ENCODE measurements around the gene UNC119. TPM values are rescaled to one million over a fixed set of nuclear protein-coding genes. Genes with fewer than 3 reads are reported as not detected.

Gene UNC119
- total and polyA plus RNA-seq, 2 experiments from 2014 or later = 39.0 to 78.4 TPM

GRCh38 chr17:28547096-28547622 lies 5.3 kb downstream of the UNC119 start:
- no peak for ATAC-seq
- H3K27me3 ChIP-seq (ENCODE audit: insufficient read depth) = no peaks in the 10 kb centered on the region
- DNase-seq (ENCODE audit: low spot score) = no peak
- peaks cover 17% of the 10 kb centered on the region for H3K4me1 ChIP-seq (ENCODE audit: insufficient read depth)
- Mint-ChIP-seq H3K36me3 (ENCODE audit: low read depth) (no peaks in the 10 kb centered on the region; the same call in 2 of the 3 replicates), H3K27me3 (ENCODE audit: insufficient read depth, low read depth, poor library complexity) (peaks cover 17% of the 10 kb centered on the region), H3K4me1 (peaks cover 31% of the 10 kb centered on the region), H3K27ac (no peak overlapping the region), H3K4me3 (no peak overlapping the region), H3K9me3 (no peaks in the 10 kb centered on the region)
- TF ChIP-seq EZH2 (IDR thresholded peaks at IDR 0.05; ENCODE audit: low read depth, unreplicated experiment) = no peak
- no peak for TF ChIP-seq REST (IDR thresholded peaks at IDR 0.05; ENCODE audit: unreplicated experiment)
- TF ChIP-seq ZNF114 (CRISPR knock-in tag; IDR thresholded peaks at IDR 0.05) = no peak
- TF ChIP-seq ZNF462 (CRISPR knock-in tag; IDR thresholded peaks at IDR 0.05) = no peak
- no peak for TF ChIP-seq JUNB (IDR thresholded peaks at IDR 0.05; ENCODE audit: unreplicated experiment)
- TF ChIP-seq CREB1 (CRISPR knock-in tag; IDR thresholded peaks at IDR 0.05; ENCODE audit: low read depth) = no peak
- TF ChIP-seq STAT1 (IDR thresholded peaks at IDR 0.05; ENCODE audit: unreplicated experiment) = no peak
- no peak for TF ChIP-seq CTCF (conservative IDR thresholded peaks at IDR 0.05; ENCODE audit: low read depth in 2 of 2)
- TF ChIP-seq NANOG (IDR thresholded peaks at IDR 0.05; ENCODE audit: borderline replicate concordance) = no peak
- TF ChIP-seq POLR2AphosphoS5 (IDR thresholded peaks at IDR 0.05; ENCODE audit: low read depth) = no peak
- TF ChIP-seq EZH2phosphoT487 (IDR thresholded peaks at IDR 0.05; ENCODE audit: unreplicated experiment) = no peak
- no peak for TF ChIP-seq ZNF331 (CRISPR knock-in tag; IDR thresholded peaks at IDR 0.05; ENCODE audit: low read depth)
- no peak for TF ChIP-seq ETS1 (IDR thresholded peaks at IDR 0.05)
- H3F3A ChIP-seq (replicated peaks; ENCODE audit: low read depth) = no peaks in the 10 kb centered on the region
- H3K4me2 ChIP-seq = no peak overlapping the region
- no peaks in the 10 kb centered on the region; the same call in 1 of the 2 replicates for H4K20me1 ChIP-seq (replicated peaks; ENCODE audit: insufficient read depth)
- no peak overlapping the region for H2AFZ ChIP-seq
- H3K36me3 ChIP-seq (ENCODE audit: insufficient read depth) = no peaks in the 10 kb centered on the region
- H3K4me3 ChIP-seq = no peak overlapping the region
- no peak overlapping the region for H3K27ac ChIP-seq (ENCODE audit: low read depth)
- no peaks in the 10 kb centered on the region for H3K9me2 ChIP-seq (ENCODE audit: insufficient read depth)
- peaks cover 8% of the 10 kb centered on the region for H3K79me2 ChIP-seq (replicated peaks; ENCODE audit: insufficient read depth)

All from GM23338 (cell line).